NOMO-1 (cell line): ENCODE data around the gene PAQR5.
"Not testable (repeated sequence)": the region's sequence is repeated elsewhere in the genome, so short reads cannot be mapped to it uniquely, and the experiment has no call there.

Experiments
- DNase-seq, 2 experiments: peaks; one replicate each; lab custom pipeline; 2025; ENCODE audit not compliant: unreplicated experiment in 2 of 2; lab: John Stamatoyannopoulos, UW

Gene PAQR5

DNA sequence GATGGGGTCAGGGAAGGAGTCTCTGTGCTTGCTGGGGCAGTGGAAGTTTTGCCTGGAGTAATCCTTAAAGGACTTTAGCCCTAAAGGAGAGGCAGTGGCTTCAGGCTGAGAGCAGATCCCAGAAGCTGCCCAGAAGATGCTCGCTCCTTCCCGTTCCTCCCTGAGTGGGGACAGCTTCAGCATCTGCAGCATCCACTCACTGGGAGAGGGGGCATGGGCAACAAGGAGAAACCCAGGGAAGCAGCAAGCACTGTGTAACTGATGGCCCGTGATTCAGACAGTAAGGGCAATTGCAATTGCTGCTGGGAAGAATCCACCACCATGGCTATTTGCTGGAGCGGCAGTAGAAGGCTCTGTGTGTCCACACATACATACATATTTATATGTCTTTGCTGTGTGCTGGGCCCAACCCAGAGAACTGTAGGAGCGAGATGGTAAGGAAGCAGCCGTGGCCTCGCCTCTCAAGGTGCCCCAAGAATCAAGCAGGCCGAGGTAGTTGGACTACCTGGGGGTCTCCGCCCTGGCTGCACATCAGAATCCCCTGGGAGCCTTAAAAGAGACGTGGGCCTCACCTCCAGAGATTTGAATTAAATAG is 5.8 kb upstream of the PAQR5 start:
- DNase-seq: no peak

DNA sequence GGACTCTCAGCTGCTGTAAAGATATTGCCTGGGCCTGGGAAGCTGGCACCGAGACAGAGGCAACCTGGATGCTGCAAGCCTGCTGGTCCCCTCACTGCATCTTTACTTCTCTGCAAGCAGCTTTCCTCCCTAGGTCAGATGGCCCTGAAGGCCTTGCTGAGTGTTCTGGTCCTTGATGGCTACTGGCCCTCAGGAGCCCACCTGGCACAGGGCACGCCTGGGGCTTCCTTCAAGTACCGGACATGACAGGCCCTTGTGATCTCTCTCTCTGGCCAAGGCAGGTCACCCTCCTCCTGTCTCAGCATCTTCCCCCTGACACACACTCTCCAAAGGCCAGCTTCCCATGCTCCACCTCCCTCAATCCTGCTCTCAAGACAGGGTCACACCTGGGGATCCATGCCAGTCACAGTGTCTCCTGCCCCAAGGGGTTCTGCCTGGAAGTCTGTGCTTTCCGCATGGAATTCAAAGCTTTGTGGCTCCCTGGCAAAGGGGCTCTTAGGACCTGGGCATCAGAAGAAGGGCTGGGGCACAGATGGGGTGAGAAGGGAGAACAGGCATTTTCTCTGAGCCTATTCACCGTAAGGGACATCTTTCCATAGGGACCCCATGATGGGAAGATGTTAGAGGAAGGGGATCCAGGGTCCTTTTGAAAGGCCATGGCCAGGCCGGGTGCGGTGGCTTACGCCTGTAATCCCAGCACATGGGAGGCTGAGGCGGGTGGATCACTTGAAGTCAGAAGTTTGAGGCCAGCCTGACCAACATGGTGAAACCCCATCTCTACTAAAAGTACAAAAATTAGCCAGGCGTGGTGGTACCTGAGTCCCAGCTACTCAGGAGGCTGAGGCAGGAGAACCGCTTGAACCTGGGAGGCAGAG is 4.7 kb upstream of the PAQR5 start:
- DNase-seq: no peak

DNA sequence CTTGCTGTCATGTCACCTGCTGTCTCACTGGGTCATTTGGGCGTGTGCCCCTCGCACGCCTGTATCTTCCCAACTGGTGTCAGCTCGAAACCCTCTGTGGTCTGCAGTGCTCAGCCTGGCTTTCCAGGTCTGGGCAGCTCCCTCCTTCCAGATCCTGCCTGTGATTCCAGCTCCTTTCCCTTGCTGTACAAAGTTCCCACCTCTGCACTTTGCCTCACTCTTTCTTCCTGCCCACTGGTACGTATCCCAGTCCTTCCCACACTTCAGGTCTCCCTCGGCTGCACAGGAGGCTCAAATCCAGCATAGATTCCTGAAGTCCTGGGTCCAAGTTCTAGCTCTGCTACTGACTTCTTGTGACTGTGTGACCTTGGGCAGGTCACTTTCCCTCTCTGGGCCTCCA is 2.1 kb upstream of the PAQR5 start:
- DNase-seq: no peak

DNA sequence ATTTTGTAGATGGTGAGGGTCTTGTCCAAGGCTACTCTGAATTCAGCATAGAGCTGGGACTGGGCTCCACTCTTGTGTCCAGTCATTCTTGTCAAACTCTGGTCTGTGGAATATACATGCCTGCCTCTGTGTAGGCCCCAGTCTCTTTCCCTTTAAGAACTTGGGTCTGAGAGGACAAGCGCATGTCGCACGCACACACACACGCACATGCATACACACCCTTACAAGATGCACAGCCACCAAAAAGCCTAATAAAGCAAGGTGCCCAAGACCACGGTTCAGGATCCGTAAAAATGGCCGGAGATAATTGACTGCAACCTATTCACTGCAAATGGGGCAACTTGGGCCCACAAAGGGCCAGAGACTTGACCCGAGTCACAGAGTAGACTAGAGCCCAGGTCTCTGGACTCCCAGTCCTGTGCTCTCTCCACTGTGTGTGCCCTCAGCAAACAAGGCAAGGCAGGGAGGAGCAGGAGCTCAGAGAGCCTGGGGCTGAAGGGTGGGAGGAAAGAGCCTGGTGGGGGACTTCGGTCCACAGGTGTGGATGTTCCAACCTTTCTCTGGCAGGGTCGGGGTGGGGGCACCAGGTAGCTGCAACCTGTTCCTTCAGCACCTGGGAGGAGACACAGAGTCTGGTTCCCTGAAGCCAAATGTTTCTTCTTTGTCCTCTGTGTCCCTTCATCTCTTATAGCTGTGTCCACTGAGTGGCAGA is 914 bp upstream of the PAQR5 start:
- no peak for DNase-seq

DNA sequence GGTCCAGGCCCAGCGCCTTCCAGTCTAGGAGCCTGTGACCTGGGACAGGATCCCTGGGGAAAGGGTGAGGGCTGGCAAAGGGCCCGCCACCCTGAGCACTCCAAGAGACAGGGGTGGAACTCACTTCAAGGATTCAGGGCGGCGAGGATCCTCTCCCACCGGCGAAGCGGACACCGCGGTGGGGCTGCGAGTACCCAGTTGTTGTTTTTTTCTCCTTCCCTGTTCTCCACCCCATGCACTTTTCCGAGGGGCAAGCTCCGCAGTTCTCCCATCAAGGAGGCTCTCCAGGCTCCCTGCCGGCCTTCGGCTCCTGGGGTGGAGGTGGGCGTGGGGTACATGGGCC is 387 bp upstream of the PAQR5 start:
- no peak for DNase-seq

DNA sequence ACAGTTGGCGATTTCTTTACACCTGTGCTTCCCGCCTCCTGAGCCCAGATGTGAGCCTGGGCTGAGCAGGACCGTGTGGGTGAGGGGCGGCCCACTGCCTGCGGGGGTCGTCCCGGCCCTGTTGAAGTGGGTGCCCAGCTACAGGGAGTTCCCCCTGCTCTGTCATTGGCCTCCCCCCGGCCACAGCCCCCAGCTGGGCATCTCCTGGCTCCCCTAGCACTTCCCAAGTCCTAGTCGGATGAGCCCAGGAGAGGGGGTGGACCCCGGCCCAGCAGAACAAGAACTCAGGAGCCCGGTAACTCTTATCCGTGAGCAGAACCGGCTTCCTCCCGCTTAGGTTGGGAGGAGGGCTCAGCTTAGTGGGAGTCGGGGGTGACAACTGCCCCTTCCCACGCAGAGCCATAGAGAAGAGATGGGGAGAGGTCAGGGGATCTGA is 757 bp downstream of the PAQR5 start:
- no peak for DNase-seq

DNA sequence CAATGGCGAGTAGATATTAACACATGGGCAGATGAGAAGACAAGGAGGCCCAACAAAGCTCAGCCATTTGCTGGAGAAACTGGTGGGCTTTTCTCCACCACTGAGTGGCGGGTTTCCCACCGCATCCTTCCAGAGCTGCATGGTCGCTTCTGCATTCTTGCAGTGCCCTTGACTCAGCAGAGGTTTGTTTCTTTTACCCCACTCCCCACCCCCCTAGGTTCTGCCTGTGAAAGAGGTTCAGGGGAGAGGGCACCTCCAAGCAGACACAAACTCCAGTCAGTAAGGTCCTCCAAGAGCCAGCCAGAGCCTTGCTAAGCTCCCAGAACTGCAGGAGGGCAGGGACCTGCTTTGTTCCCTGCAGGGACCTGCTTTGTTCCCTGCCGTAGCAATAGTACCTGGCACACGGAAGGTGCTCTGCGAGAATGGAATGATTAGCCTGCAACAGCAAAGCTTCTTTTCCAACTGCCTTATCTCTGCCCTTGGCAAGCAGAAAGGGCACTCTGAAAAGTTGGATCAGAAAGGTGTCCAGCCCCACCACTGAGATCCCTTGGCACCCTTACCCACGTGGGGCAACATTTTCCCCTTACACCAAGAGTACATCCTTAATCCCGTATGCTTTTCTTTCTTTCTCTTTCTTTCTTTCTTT is 1.4 kb downstream of the PAQR5 start:
- peak in 1 of 2 experiments; percentile 11 for DNase-seq

DNA sequence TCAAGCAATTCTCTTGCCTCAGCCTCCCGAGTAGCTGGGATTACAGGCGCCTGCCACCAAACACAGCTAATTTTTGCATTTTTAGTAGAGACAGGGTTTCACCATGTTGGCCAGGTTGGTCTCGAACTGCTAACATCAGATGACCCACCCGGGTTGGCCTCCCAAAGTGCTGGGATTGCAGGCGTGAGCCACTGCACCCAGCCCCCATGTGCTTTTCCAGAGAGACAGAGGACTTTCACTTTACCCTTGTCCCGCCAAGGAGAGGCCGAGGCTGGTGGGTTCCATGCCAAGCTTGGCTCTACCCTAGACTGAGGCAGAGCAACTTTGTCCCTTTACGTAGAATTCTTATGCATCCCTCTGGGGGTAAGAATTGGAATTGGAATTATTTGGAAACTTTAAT is 2.4 kb downstream of the PAQR5 start:
- not testable (repeated sequence) for DNase-seq

DNA sequence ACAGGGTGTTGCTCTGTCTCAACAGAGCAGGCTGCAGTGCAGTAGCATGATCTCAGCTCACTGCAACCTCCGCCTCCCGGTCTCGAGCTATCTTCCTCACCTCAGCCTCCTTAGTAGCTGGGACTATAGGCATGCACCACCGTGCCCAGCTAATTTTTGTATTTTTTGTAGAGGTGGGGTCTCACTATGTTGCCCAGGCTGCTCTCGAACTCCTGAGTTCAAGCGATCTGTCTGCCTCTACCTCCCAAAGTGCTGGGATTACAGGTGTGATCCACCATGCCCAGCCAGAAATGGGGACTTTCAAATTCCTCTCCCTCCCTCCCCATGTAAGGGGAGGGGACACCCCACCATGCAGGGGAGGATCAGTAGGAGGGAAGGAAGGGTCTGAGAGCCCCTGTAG is 3.4 kb downstream of the PAQR5 start:
- DNase-seq: not testable (repeated sequence)

DNA sequence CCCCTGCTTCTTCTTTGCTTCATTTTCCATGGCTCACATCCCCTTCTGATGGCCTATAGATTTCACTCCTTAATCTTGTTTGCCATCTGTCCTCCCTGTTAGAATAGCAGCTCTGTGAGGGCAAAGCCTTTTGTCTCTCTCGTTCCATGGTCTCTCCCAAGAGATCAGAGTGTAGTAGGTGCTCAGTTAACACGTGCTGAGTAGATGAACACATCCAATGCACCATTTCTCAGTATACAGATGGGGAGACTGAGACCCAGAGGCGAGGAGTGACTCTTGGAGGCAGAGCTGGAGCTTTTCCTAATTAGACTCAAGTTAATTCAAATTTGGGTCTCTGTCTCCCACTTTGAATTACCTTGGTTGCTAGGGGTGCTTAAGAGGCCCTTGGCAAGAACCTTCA is 4.2 kb downstream of the PAQR5 start:
- DNase-seq: no peak

DNA sequence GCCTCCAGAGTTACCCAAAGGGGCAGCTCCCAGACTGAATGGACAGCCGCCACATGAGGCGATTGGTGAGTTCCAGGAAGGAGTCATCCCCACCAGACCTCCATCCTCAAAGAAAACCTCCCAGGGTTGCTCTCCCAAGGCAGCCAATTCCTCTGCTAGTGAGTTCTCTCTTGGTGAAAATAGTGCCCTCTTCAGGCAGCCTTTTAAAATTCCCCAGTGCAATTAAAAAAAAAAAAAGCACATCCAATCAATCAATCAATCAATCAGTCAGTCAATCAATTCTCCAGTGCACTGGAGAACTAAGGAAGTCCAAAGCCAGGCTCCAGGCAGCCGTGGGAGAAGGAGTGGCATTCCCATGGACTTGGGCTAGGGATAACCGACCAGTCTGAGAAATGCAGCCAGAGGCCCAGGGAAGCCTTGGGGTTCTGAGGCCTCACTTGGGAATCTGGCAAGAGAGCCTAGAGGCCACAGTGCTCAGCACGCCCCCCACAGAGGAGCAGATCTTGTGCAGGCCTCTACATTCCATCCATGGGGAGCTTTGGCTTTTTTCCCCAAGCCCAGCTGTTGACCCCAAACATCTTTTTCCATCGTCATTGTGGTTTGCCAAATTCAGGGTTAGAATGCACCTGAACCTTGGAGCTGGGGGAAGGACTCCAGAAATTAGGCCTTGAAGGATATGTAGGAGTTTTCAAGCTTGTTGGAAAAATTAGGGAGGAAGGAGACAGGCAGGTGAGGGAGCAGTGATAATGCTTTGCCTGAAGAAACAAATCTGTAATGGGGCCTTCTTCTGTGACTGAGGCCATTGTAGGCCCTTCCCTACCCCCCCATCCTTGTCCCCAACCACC is 4.8 kb downstream of the PAQR5 start:
- DNase-seq: no peak

DNA sequence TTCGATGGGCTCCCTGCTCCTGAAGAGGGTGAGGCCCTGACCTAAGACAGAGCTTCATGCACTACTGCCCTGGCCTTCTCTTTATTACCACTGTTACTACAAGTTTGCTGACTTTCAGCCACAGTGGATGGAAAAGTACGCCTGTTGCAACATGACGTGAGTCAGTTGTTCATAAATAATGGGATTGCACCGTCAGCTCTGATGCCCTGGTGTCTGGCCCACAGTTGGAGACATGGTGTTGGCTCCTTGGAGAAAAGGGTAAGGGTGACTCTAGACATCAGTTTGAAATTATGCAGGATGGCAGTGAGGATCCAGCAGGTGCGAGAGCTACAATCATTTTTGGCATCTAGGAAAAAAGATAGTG is 5.5 kb downstream of the PAQR5 start:
- peak; percentile 76 to 93 for DNase-seq

DNA sequence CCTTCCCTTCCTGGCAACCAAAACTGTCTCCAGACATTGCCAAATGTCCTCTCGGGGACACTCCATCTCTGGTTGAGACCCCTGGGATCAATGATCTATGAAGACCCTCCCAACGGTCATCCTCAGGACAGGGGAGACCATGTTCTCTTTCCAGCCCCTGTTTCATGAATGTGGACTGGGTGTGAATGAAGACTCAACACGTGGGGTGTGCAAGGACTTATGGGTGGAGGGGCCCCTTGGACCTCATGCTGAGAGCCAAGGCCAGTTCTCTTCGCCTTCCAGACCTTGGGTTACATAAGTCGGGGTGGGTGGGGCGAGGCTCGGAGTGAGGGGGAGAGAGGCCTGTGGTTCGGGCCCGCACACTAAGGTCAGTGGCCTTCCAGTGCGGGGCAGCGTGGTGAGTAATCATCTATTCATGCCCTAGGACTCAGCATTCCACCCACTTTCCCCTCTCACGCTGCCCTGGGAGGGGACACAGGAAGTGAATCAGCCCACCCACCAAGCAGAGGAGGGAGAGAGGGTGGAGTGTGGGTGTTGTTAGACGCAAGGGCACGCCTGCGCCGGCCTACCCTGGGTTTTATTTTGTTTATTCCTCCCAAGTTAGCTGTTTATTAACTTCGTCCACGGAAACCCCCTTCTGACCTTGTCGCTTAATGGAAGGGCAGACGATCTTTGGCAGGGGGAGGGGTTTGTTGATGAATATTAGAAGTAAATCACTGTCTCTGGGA is 6.7 kb downstream of the PAQR5 start:
- peak; percentile 17 to 54 for DNase-seq

DNA sequence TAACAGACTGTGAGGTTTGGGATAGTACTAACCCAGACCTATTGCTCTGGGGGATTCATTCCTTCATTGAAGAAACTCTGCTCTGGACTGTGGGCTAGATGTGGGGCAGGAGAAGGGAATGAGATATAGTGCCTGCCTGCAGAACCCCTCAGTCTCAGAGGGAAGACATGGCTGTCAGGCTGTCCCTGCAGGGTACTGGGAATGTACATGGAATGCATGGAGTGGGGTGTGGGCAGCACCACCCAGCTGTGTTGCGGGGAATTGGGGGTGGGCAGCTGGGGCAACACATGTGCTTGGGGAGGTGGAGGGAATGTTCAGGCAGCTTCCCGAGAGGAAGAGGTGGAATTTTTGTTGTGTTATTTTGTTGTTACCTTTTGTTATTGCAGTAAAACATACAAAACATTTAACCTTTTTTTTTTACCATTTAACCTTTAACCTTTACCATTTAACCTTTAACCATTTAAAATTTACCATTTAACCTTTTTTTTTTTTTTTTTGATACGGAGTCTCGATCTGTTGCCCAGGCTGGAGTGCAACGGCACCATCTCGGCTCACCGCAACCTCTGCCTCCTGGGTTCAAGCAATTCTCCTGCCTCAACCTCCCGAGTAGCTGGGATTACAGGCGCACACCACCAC is 7.3 kb downstream of the PAQR5 start:
- DNase-seq: no peak

DNA sequence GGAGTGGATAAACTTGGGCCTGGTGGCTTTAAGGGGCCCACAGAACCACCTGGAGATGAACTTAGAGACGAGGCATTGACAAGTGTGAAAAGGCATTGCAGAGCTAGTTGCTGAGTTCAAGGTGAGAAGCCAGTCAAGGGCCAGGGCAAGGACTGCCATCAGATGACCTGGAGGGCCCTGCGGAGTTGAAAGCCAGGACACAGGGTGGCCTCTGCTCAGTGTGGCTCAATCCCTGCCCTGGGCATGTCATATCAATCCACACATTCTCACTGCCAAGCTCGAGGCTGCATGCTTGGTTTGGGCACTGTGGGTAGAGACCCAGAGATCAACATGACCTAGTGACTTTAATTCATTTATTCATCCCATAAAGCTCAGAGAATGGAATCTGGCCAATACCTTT is 9.2 kb downstream of the PAQR5 start:
- DNase-seq: no peak

DNA sequence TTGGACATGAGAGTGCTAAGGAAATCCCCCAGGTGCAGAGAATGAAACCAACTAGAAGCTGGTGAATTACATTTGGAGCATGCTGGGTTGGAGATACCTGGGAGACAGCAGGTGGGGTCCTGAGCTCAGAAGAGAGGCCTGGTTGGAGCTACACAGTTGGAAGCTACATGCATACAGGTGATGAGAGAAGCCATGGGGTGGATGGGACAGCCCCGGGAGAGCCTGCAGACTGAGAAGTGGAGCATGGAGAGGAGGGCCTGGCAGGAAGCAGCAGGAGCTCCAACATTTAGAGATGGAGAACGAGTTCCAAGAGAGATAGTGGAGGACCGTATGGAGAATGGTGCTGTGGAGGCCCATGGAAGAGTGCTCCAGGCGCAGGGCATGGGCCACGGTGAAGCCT is 10.2 kb downstream of the PAQR5 start:
- no peak for DNase-seq

DNA sequence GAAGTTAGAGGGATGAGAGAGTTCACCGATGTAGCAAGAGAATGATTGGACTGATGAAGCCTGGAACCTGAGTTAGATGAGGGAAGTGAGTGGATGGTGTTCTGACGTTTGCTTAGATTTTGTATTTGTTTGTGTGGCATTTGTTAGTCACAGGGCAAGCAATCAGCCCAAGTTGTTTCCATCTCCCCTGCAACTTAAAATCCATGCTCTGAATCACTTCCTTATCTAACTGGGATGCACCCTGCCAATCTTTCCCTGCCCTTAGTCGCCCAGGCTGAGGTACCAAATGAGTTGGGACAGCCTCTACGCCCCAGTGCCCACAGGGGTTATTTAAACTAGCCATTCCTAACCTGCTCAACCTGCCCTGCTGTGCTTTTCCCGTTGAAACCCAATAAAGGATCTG is 12.6 kb downstream of the PAQR5 start:
- DNase-seq: no peak

DNA sequence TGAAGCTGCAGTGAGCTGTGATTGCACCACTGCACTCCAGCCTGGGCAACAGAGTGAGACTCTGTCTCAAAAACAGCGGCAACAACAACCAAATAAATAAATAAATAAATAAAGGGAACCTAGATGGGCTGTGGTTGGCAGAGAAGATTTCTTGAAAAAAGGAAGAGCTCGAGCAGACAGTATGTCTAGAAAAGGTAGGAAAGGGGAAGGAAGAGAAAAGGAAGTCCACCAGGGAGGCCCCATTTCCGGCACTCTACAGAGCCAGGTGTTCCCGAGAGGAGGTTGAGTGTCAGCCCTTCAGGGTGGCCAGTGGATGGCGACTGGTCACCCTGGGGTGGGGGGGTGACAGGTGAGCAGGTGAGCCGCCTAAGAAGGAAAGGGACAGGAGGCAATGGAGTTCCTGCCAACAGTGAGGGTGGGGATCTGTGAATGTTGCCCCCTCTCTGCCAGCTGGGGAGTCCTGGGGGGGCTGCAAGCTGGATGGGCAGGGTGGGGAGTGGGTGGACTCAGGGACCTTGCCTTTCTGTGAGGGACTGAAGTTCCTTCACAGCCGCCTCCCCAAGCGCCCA is 14.8 kb downstream of the PAQR5 start:
- DNase-seq: peak; percentile 61 to 63

DNA sequence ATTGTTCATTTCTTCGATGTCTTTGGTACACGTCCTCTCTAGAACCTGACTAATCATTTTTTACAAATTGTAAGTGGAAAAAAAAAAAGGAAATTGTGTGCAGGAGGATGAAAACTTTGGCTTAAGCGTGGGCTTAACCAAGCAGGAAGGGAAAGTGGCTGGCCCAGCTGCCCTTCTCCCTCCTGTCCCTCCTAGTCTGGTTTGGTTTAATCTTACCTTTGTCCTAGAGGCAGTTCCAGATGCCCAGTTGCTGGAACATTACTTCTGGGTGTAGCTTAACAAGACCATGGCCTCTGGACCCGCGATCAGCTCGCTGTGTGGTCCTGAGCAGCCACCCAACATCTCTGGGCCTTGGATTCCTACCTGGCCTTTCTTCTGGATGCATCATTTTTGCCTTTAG is 15.4 kb downstream of the PAQR5 start:
- peak in 1 of 2 experiments; percentile 17 for DNase-seq
